ENCODE data around the gene RGS5. TPM values are rescaled to one million over a fixed set of nuclear protein-coding genes. Genes with fewer than 3 reads are reported as not detected.

RGS5 gene
- total and polyA plus RNA-seq, 2 donors (not counting 3 experiments of a cell fraction or from before 2014, with no cell fraction given), result 287 to 770 TPM

DNA sequence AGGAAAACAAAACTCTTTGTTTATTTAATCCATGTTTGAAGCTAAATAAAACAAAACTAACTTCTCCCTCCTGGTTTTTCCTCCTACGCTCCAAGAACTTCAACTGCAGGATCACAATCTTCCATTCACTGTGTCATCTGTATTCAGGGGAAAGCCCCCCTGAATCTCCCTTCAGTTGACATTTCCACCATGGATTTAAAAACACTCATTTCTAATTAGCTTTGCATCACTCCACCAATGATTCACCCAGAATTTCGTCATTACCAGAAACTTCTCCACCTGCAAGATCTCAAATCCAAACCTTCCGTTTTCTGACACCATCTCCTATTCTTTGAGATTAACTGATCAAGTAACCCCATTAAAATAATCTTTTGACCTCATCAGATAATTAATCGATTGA is 10.9 kb upstream of the RGS5 start:
- H3K79me2 ChIP-seq (ENCODE audit: control insufficient read depth, insufficient read depth, low read length), result no peaks in the 10 kb centered on the region
- ChIA-PET CTCF (no interaction called here), POLR2A (no interaction called here)
- no peak for DNase-seq (ENCODE audit: low read depth, low spot score)
- no peaks in the 10 kb centered on the region for H3K9me1 ChIP-seq (replicated peaks; ENCODE audit: control insufficient read depth, extremely low read depth, insufficient read depth, low read length)
- no peaks in the 10 kb centered on the region for H3K9me3 ChIP-seq (replicated peaks; ENCODE audit: control insufficient read depth, insufficient read depth, low read length)
- no peak overlapping the region for H2AFZ ChIP-seq (ENCODE audit: low read depth, low read length)
- H3K4me1 ChIP-seq (ENCODE audit: control insufficient read depth, extremely low read depth, insufficient read depth, low read length), result no peaks in the 10 kb centered on the region
- FAIRE-seq, result no peak
- H3K27ac ChIP-seq (ENCODE audit: insufficient read depth, low read depth, low read length), result no peak overlapping the region
- H3K36me3 ChIP-seq (ENCODE audit: control insufficient read depth in 2 of 2, extremely low read depth in 1 of 2, insufficient read depth in 2 of 2, low read length in 2 of 2), result no peaks in the 10 kb centered on the region
- no TSS peak for BruUV-seq (replicated peaks)
- intact Hi-C loops (cut with micrococcal nuclease) (no loop called here), dilution Hi-C loops (cut with MboI; ENCODE audit: extremely low pct_ligation_motif_present, low sequenced_read_pairs) (no loop called here)
- TF ChIP-seq POLR2A (IDR thresholded peaks at IDR 0.05; ENCODE audit: low read depth, low read length) (no peak), EZH2 (IDR thresholded peaks at IDR 0.05; ENCODE audit: borderline replicate concordance, low read depth, low read length, severe bottlenecking) (no peak), GATA2 (IDR thresholded peaks at IDR 0.05; ENCODE audit: insufficient read depth, insufficient read length, low read depth, low read length) (no peak), MYC (IDR thresholded peaks at IDR 0.05; ENCODE audit: low read depth, low read length) (no peak), FOS (IDR thresholded peaks at IDR 0.05; ENCODE audit: borderline replicate concordance, insufficient read depth, low read length) (no peak), JUN (IDR thresholded peaks at IDR 0.05; ENCODE audit: borderline replicate concordance, insufficient read depth, insufficient read length, low read depth) (no peak), POLR2AphosphoS5 (IDR thresholded peaks at IDR 0.05; ENCODE audit: insufficient read depth, low read depth, low read length) (no peak)
- TF ChIP-seq, protein P1, sequence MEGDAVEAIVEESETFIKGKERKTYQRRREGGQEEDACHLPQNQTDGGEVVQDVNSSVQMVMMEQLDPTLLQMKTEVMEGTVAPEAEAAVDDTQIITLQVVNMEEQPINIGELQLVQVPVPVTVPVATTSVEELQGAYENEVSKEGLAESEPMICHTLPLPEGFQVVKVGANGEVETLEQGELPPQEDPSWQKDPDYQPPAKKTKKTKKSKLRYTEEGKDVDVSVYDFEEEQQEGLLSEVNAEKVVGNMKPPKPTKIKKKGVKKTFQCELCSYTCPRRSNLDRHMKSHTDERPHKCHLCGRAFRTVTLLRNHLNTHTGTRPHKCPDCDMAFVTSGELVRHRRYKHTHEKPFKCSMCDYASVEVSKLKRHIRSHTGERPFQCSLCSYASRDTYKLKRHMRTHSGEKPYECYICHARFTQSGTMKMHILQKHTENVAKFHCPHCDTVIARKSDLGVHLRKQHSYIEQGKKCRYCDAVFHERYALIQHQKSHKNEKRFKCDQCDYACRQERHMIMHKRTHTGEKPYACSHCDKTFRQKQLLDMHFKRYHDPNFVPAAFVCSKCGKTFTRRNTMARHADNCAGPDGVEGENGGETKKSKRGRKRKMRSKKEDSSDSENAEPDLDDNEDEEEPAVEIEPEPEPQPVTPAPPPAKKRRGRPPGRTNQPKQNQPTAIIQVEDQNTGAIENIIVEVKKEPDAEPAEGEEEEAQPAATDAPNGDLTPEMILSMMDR (IDR thresholded peaks at IDR 0.05; ENCODE audit: extremely low read depth in 1 of 2, insufficient read depth in 1 of 2, low read depth in 1 of 2, low read length in 2 of 2), result no peak
- TF ChIP-seq, protein P2, sequence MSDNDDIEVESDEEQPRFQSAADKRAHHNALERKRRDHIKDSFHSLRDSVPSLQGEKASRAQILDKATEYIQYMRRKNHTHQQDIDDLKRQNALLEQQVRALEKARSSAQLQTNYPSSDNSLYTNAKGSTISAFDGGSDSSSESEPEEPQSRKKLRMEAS (IDR thresholded peaks at IDR 0.05; ENCODE audit: insufficient read depth, insufficient read length), result no peak
- H3K4me2 ChIP-seq (ENCODE audit: insufficient read depth, low read length), result no peak overlapping the region
- no peak overlapping the region for H3K9ac ChIP-seq (replicated peaks; ENCODE audit: extremely low read depth, insufficient read depth, low read length)
- H3K27me3 ChIP-seq (ENCODE audit: control insufficient read depth in 2 of 2, insufficient read depth in 2 of 2, low read length in 2 of 2), result no peaks in the 10 kb centered on the region
- H3K4me3 ChIP-seq (replicated peaks in 1 of 3; ENCODE audit: insufficient read depth in 1 of 3, low read depth in 1 of 3, low read length in 3 of 3), result no peak overlapping the region
- H4K20me1 ChIP-seq (replicated peaks; ENCODE audit: control insufficient read depth, extremely low read depth, insufficient read depth, low read length), result no peaks in the 10 kb centered on the region
